HG03558 (cell line): ENCODE measurements around the gene BRMS1.
"Not testable (repeated sequence)": the region's sequence is repeated elsewhere in the genome, so short reads cannot be mapped to it uniquely, and the experiment has no call there.

Experiments
- ATAC-seq: cut with Tn5 transposase; IDR thresholded peaks from one replicate; pipeline ENCODE4 v1.9.1; 2021; ENCODE audit warnings: moderate number of reproducible peaks; ENCODE audit not compliant: unreplicated experiment; ENCODE audit errors: extremely low read depth

The BRMS1 gene

GRCh38 chr11:66363805-66364535 is 19.1 kb upstream of the BRMS1 start:
- ATAC-seq = no peak

GRCh38 chr11:66363187-66363601 is 18.3 kb upstream of the BRMS1 start:
- no peak for ATAC-seq

- ATAC-seq = no peak
These were observed 17.7 kb upstream of the BRMS1 start for GRCh38 chr11:66362481-66363147.

GRCh38 chr11:66361502-66361941 is 16.6 kb upstream of the BRMS1 start:
- ATAC-seq = no peak

- no peak for ATAC-seq
These were observed 15.6 kb upstream of the BRMS1 start for GRCh38 chr11:66360406-66361073.

- ATAC-seq = no peak
These were observed 14.8 kb upstream of the BRMS1 start for GRCh38 chr11:66359662-66360087.

- not testable (repeated sequence) for ATAC-seq
These were observed 5.8 kb upstream of the BRMS1 start for GRCh38 chr11:66350560-66351235.

- ATAC-seq = no peak
These were observed 4.1 kb upstream of the BRMS1 start for GRCh38 chr11:66349084-66349386.

- no peak for ATAC-seq
These were observed 2.7 kb upstream of the BRMS1 start, which contains the start of gene B4GAT1 for GRCh38 chr11:66347425-66348276. B4GAT1 (minus strand) TSS chr11:66347629; CDS start chr11:66347545, 84 bp downstream.

GRCh38 chr11:66346476-66347424 is 1.8 kb upstream of the BRMS1 start:
- no peak for ATAC-seq

GRCh38 chr11:66345316-66345649 is 379 bp upstream of the BRMS1 start:
- no peak for ATAC-seq

GRCh38 chr11:66343176-66343575 is 1.7 kb downstream of the BRMS1 start:
- ATAC-seq = no peak

- ATAC-seq = no peak
These were observed 3.3 kb downstream of the BRMS1 start for GRCh38 chr11:66341502-66342126.

- no peak for ATAC-seq
These were observed 4.1 kb downstream of the BRMS1 start for GRCh38 chr11:66340596-66341501.

GRCh38 chr11:66339686-66340483 is 5.0 kb downstream of the BRMS1 start:
- no peak for ATAC-seq

GRCh38 chr11:66339162-66339675 is 5.7 kb downstream of the BRMS1 start:
- no peak for ATAC-seq
